A549 (cell line): ENCODE results near the gene CCDC85B. TPM values are rescaled to one million over a fixed set of nuclear protein-coding genes. Genes with fewer than 3 reads are reported as not detected.

ENCODE experiments used
- ATAC-seq, 2 experiments: fragments of 200-7000 bp in 1 of 2; fragments of >200 bp in 1 of 2; cut with Nextera tagmentation in 1 of 2; cut with Tn5 transposase in 1 of 2; 3 replicates each; pipeline versions ENCODE4 v1.8.0 to v1.9.1; 2018 to 2020; ENCODE audit warnings: mild to moderate bottlenecking in 1 of 2, moderate library complexity in 1 of 2
- CTCF ChIA-PET: fragments of 300-600 bp; sonication (Branson Sonifier 250); formaldehyde crosslinking; extraction: SDS; loops from one replicate; lab custom pipeline; 2021; ENCODE audit warnings: antibody characterized with exemption, inconsistent platforms; lab: Yijun Ruan, JAX
- POLR2A ChIA-PET: fragments of 350-600 bp; formaldehyde crosslinking; extraction: SDS; loops from one replicate; lab custom pipeline; 2021; ENCODE audit warnings: antibody characterized with exemption, inconsistent platforms; lab: Yijun Ruan, JAX
- DNase-seq, 2 experiments: peaks; one replicate each; pipeline versions ENCODE4 v3.0.0 to v3.0.0-alpha.2; 2011 to 2016; ENCODE audit warnings: low read depth in 1 of 2, low spot score in 1 of 2
- FAIRE-seq: peaks from 2 replicates; lab custom pipeline; 2011; peaks lifted over from hg19 to GRCh38; lab: Jason Lieb, UNC
- H3K27ac ChIP-seq, 2 experiments: fragments of >200 bp; sonication (Bioruptor Twin); formaldehyde crosslinking; 3 replicates each; pipeline ENCODE4 v1.5.1; 2016 to 2017
- H3K4me1 ChIP-seq: fragments of >200 bp; sonication (Bioruptor Twin); formaldehyde crosslinking; 3 replicates; pipeline ENCODE4 v1.6.1; 2016
- H3K4me2 ChIP-seq: fragments of >200 bp; sonication (Bioruptor Twin); formaldehyde crosslinking; 3 replicates; pipeline ENCODE4 v1.6.1; 2016
- H3K4me3 ChIP-seq: fragments of >200 bp; sonication (Bioruptor Twin); formaldehyde crosslinking; 3 replicates; pipeline ENCODE4 v1.5.1; 2016
- H3K9me3 ChIP-seq: fragments of >200 bp; sonication (Bioruptor Twin); formaldehyde crosslinking; 3 replicates; pipeline ENCODE4 v1.6.1; 2016
- BCL3 ChIP-seq: fragments of >200 bp; sonication (Bioruptor Twin); formaldehyde crosslinking; IDR thresholded peaks from 3 replicates; pipeline ENCODE4 v1.6.1; 2016
- BHLHE40 ChIP-seq: IDR thresholded peaks from 2 replicates; pipeline ENCODE4 v1.6.1; 2012; ENCODE audit warnings: low read depth, low read length, inconsistent platforms
- CBX8 ChIP-seq: fragments of 200-600 bp; sonication (generic); IDR thresholded peaks from 2 replicates; pipeline ENCODE4 v1.6.1; 2016
- CHD2 ChIP-seq: fragments of 150-350 bp; IDR thresholded peaks from 2 replicates; pipeline ENCODE4 v1.6.1; 2014; ENCODE audit warnings: low read length; ENCODE audit not compliant: partially characterized antibody
- CTCF ChIP-seq: fragments of >200 bp; sonication (Bioruptor Twin); formaldehyde crosslinking; IDR thresholded peaks from 3 replicates; pipeline ENCODE4 v1.5.1; 2016
- E2F6 ChIP-seq: IDR thresholded peaks from 2 replicates; pipeline ENCODE4 v1.6.1; 2012; ENCODE audit warnings: low read depth, borderline replicate concordance
- EHMT2 ChIP-seq: fragments of 200-600 bp; sonication (generic); IDR thresholded peaks from 2 replicates; pipeline ENCODE4 v1.6.1; 2016; ENCODE audit warnings: antibody characterized with exemption, low read depth, mild to moderate bottlenecking, moderate library complexity
- ELK1 ChIP-seq: fragments of 150-350 bp; IDR thresholded peaks from 2 replicates; pipeline ENCODE4 v1.6.1; 2014; ENCODE audit warnings: low read depth, mild to moderate bottlenecking, low read length
- ESRRA ChIP-seq: fragments of 150-350 bp; IDR thresholded peaks from 2 replicates; pipeline ENCODE4 v1.6.1; 2014; ENCODE audit warnings: mild to moderate bottlenecking, low read length, borderline replicate concordance
- FOSL2 ChIP-seq, 2 experiments: fragments of 450-650 bp in 1 of 2; fragments of >200 bp in 1 of 2; sonication (Bioruptor Twin) in 1 of 2; formaldehyde crosslinking; IDR thresholded peaks; 2 replicates each; pipeline versions ENCODE4 v1.5.0 to v1.6.1; 2016 to 2020; ENCODE audit warnings: mild to moderate bottlenecking in 1 of 2, moderate library complexity in 1 of 2
- FOXS1 ChIP-seq: fragments of 250-450 bp; sonication (Bioruptor Pico); IDR thresholded peaks from 2 replicates; pipeline ENCODE4 v1.5.0; 2020; ENCODE audit warnings: mild to moderate bottlenecking, moderate library complexity
- GATA3 ChIP-seq: IDR thresholded peaks from 2 replicates; pipeline ENCODE4 v1.6.1; 2012; ENCODE audit warnings: borderline replicate concordance
- HDAC2 ChIP-seq: fragments of 200-600 bp; sonication (generic); IDR thresholded peaks from 2 replicates; pipeline ENCODE4 v1.6.1; 2016
- HEYL ChIP-seq: fragments of 250-450 bp; sonication (Bioruptor Pico); IDR thresholded peaks from 2 replicates; pipeline ENCODE4 v1.8.0; 2021; ENCODE audit warnings: mild to moderate bottlenecking, moderate library complexity
- JUNB ChIP-seq: fragments of >200 bp; sonication (Bioruptor Twin); formaldehyde crosslinking; IDR thresholded peaks from 2 replicates; pipeline ENCODE4 v1.6.1; 2016
- MAFK ChIP-seq: fragments of 450-650 bp; IDR thresholded peaks from 2 replicates; pipeline ENCODE4 v1.6.1; 2014; ENCODE audit not compliant: partially characterized antibody
- MAX ChIP-seq: IDR thresholded peaks from 2 replicates; pipeline ENCODE4 v1.6.1; 2012
- MAZ ChIP-seq: fragments of 150-350 bp; IDR thresholded peaks from 2 replicates; pipeline ENCODE4 v1.6.1; 2014; ENCODE audit warnings: antibody characterized with exemption, low read depth, low read length, borderline replicate concordance
- MYC ChIP-seq: IDR thresholded peaks from 2 replicates; pipeline ENCODE4 v1.6.1; 2012; ENCODE audit warnings: mild to moderate bottlenecking, inconsistent platforms, low read length, improper control_type of control experiment, borderline replicate concordance
- NR3C1 ChIP-seq: fragments of >200 bp; sonication (Bioruptor Twin); formaldehyde crosslinking; IDR thresholded peaks from 3 replicates; pipeline ENCODE4 v1.6.1; 2017
- PBX3 ChIP-seq: IDR thresholded peaks from 2 replicates; pipeline ENCODE4 v1.6.1; 2012
- RAD21 ChIP-seq, 2 experiments: fragments of >200 bp in 1 of 2; sonication (Bioruptor Twin) in 1 of 2; formaldehyde crosslinking in 1 of 2; IDR thresholded peaks in 1 of 2; conservative IDR thresholded peaks in 1 of 2; 2 replicates in 1 of 2; 3 replicates in 1 of 2; pipeline ENCODE4 v1.6.1; 2012 to 2018; ENCODE audit warnings: inconsistent platforms in 1 of 2
- RARB ChIP-seq: fragments of 250-450 bp; sonication (Bioruptor Pico); IDR thresholded peaks from 2 replicates; pipeline ENCODE4 v1.8.0; 2021; ENCODE audit warnings: mild to moderate bottlenecking, moderate library complexity
- TFCP2L1 ChIP-seq: fragments of 250-450 bp; sonication (Bioruptor Pico); IDR thresholded peaks from 2 replicates; pipeline ENCODE4 v1.5.0; 2021; ENCODE audit warnings: mild to moderate bottlenecking
- TP53 ChIP-seq: fragments of 250-450 bp; sonication (Bioruptor Pico); IDR thresholded peaks from 2 replicates; pipeline ENCODE4 v1.5.0; 2021; ENCODE audit warnings: mild to moderate bottlenecking, moderate library complexity
- USF2 ChIP-seq: fragments of 450-650 bp; IDR thresholded peaks from 2 replicates; pipeline ENCODE4 v1.6.1; 2014; ENCODE audit warnings: antibody characterized with exemption
- ZFP36 ChIP-seq: fragments of 450-650 bp; IDR thresholded peaks from 2 replicates; pipeline ENCODE4 v1.6.1; 2014; ENCODE audit warnings: borderline replicate concordance; ENCODE audit not compliant: partially characterized antibody
- ZNF302 ChIP-seq: fragments of 250-450 bp; sonication (Bioruptor Pico); IDR thresholded peaks from 2 replicates; pipeline ENCODE4 v1.9.0; 2021; ENCODE audit warnings: inconsistent platforms, mild to moderate bottlenecking, moderate library complexity
- ZSCAN20 ChIP-seq: fragments of 250-450 bp; sonication (Bioruptor Pico); IDR thresholded peaks from 2 replicates; pipeline ENCODE4 v1.8.0; 2022; ENCODE audit warnings: mild to moderate bottlenecking, moderate library complexity
- WGBS: methylation state at CpG from one replicate; pipeline ENCODE4 v1.1.6; 2017; ENCODE audit errors: missing lambda C conversion rate; 5-methylcytosine and 5-hydroxymethylcytosine counted together
- polyA plus RNA-seq, 4 experiments: library from polyadenylated mRNA; depleted of rRNA in 3 of 4; stranded (reverse); fragments of >200 nt; fragmentation: RNase III in 1 of 4; extraction: RNeasy Plus Mini Kit Qiagen cat#74134 plus additional on column Dnase treatment in 1 of 4; gene quantifications; 2 replicates in 3 of 4; 3 replicates in 1 of 4; pipeline ENCODE4 v1.2.3, GENCODE V29; 2011 to 2017

The CCDC85B gene
- polyA plus RNA-seq, 2 of the 4 experiments (the other 2 are of a cell fraction) = 7.3 to 27.5 TPM

- peak; percentile 5 to 40; a peak in 5 of 6 replicates for ATAC-seq
- Histone ChIP-seq H3K4me2 (peak within 1 kb of the TSS; percentile 98), H3K27ac (peak within 1 kb of the TSS; percentile 95 to 100), H3K4me3 (peak within 1 kb of the TSS; percentile 97), H3K9me3 (no peaks in the 10 kb centered on the region), H3K4me1 (peaks cover 51% of the 10 kb centered on the region)
- DNase-seq = peak in 1 of 2 experiments; percentile 62
- 8% methylated on average over 28 of the region's 77 CpGs for WGBS
- ChIA-PET POLR2A (interaction anchor here (1.0 to 1.9 kb wide), 6 partner anchors 16 to 30 kb away, joined by 3 to 7 read pairs (median 5); partner anchors contain the start of genes CCDC85B, FIBP and FOSL1), CTCF (interaction anchor here (1.2 to 31.6 kb wide), 2 partner anchors 25 to 48 kb away, joined by 3 to 618 read pairs; partner anchors contain the start of genes CCDC85B, FIBP and FOSL1)
- no peak for FAIRE-seq
- TF ChIP-seq CBX8 = no peak
- TF ChIP-seq ESRRA = no peak
- TF ChIP-seq MAFK = no peak
- no peak for TF ChIP-seq E2F6
- TF ChIP-seq CTCF = no peak
- no peak for TF ChIP-seq ZNF302
- no peak for TF ChIP-seq BHLHE40
- no peak for TF ChIP-seq EHMT2
- TF ChIP-seq TFCP2L1 = no peak
- TF ChIP-seq JUNB = no peak
- TF ChIP-seq HDAC2 = peak; percentile 71
- no peak for TF ChIP-seq FOXS1 (CRISPR knock-in tag)
- TF ChIP-seq MYC = no peak
- no peak; the same call in 1 of the 2 replicates for TF ChIP-seq TP53
- no peak for TF ChIP-seq NR3C1
- TF ChIP-seq CHD2 = no peak
- TF ChIP-seq USF2 = no peak
- TF ChIP-seq RAD21 (conservative IDR thresholded peaks at IDR 0.05 in 1 of 2, IDR thresholded peaks at IDR 0.05 in 1 of 2) = no peak
- TF ChIP-seq RARB = no peak
- no peak for TF ChIP-seq ZFP36
- no peak for TF ChIP-seq ELK1
- TF ChIP-seq MAZ = no peak
- TF ChIP-seq PBX3 = no peak
- TF ChIP-seq MAX = peak; percentile 34; the same call in 1 of the 2 replicates
- TF ChIP-seq ZSCAN20 (CRISPR knock-in tag) = no peak
- TF ChIP-seq HEYL (CRISPR knock-in tag) = no peak
- no peak for TF ChIP-seq FOSL2 (IDR thresholded peaks at IDR 0.05)
- TF ChIP-seq FOSL2 (CRISPR knock-in tag; IDR thresholded peaks at IDR 0.05) = no peak
- no peak for TF ChIP-seq GATA3
- peak; percentile 84 for TF ChIP-seq BCL3
These were observed 28.0 kb downstream of the CCDC85B start, which contains the start of gene C11orf68 for GRCh38 chr11:65918211-65919140. TSS of gene C11orf68 (minus strand) at chr11:65919062. CDS start at chr11:65919031, 31 bp downstream.
